DND-41 (cell line): Measurements from ENCODE around the gene PGAP2.

ENCODE experiments used
- ATAC-seq: fragments of 200-7000 bp; cut with Tn5 transposase; 3 replicates; pipeline ENCODE4 v1.9.1; 2021; ENCODE audit warnings: low read depth; ENCODE audit not compliant: insufficient read depth
- DNase-seq: peaks from one replicate; pipeline ENCODE4 v3.0.0-alpha.2; 2020
- H2AFZ ChIP-seq: 2 replicates; pipeline ENCODE4 v1.6.0; 2012; ENCODE audit warnings: low read depth, low read length
- H3K27ac ChIP-seq: 2 replicates; pipeline ENCODE4 v1.5.1; 2012; ENCODE audit warnings: low read length, inconsistent platforms
- H3K27me3 ChIP-seq: fragments of 200-600 bp; sonication (generic); 2 replicates; pipeline ENCODE4 v1.6.0; 2012; ENCODE audit warnings: low read length, mild to moderate bottlenecking, inconsistent platforms; ENCODE audit not compliant: insufficient read depth, poor library complexity
- H3K36me3 ChIP-seq: 2 replicates; pipeline ENCODE4 v1.5.1; 2012; ENCODE audit warnings: low read length, inconsistent platforms; ENCODE audit not compliant: insufficient read depth
- H3K4me1 ChIP-seq: 2 replicates; pipeline ENCODE4 v1.5.1; 2012; ENCODE audit warnings: mild to moderate bottlenecking, low read length; ENCODE audit not compliant: insufficient read depth
- H3K4me2 ChIP-seq: 2 replicates; pipeline ENCODE4 v1.6.0; 2012; ENCODE audit warnings: mild to moderate bottlenecking, moderate library complexity, low read length, inconsistent platforms; ENCODE audit not compliant: insufficient read depth
- H3K4me3 ChIP-seq, 2 experiments: fragments of 200-600 bp in 1 of 2; shearing (Covaris generic) in 1 of 2; 2 replicates each; pipeline ENCODE4 v1.5.1; 2012 to 2016; ENCODE audit warnings: inconsistent platforms in 2 of 2, low read length in 2 of 2, mild to moderate bottlenecking in 2 of 2, low read depth in 1 of 2, moderate library complexity in 1 of 2
- H3K79me2 ChIP-seq: 2 replicates; pipeline ENCODE4 v1.6.0; 2012; ENCODE audit warnings: low read length, inconsistent platforms; ENCODE audit not compliant: insufficient read depth
- H3K9ac ChIP-seq: 2 replicates; pipeline ENCODE4 v1.6.0; 2012; ENCODE audit warnings: low read depth, mild to moderate bottlenecking, inconsistent platforms, low read length, moderate library complexity
- H3K9me3 ChIP-seq: 2 replicates; pipeline ENCODE4 v1.5.1; 2012; ENCODE audit warnings: low read length, moderate library complexity, mild to moderate bottlenecking, inconsistent platforms; ENCODE audit not compliant: insufficient read depth, severe bottlenecking
- H4K20me1 ChIP-seq: 2 replicates; pipeline ENCODE4 v1.6.0; 2012; ENCODE audit warnings: low read length; ENCODE audit not compliant: insufficient read depth
- CTCF ChIP-seq: IDR thresholded peaks from 2 replicates; pipeline ENCODE4 v1.5.1; 2012; ENCODE audit warnings: borderline replicate concordance, low read length, moderate library complexity, mild to moderate bottlenecking; ENCODE audit not compliant: poor library complexity, severe bottlenecking; ENCODE audit errors: extremely low read depth
- EZH2 ChIP-seq: IDR thresholded peaks from 3 replicates; pipeline ENCODE4 v1.6.1; 2012; ENCODE audit warnings: borderline replicate concordance, low read depth, mild to moderate bottlenecking, moderate library complexity, low read length, inconsistent platforms; ENCODE audit not compliant: severe bottlenecking

The PGAP2 gene

GRCh38 chr11:3799873-3800272 is 8.5 kb upstream of the PGAP2 start:
- H3K4me2 ChIP-seq: no peak overlapping the region
- no peak overlapping the region for H2AFZ ChIP-seq
- H3K27me3 ChIP-seq: no peaks in the 10 kb centered on the region
- H4K20me1 ChIP-seq: peaks cover 21% of the 10 kb centered on the region
- no peaks in the 10 kb centered on the region for H3K9me3 ChIP-seq
- no peak for TF ChIP-seq EZH2
- TF ChIP-seq CTCF: no peak
- H3K9ac ChIP-seq: no peak overlapping the region
- peaks cover 11% of the 10 kb centered on the region for H3K36me3 ChIP-seq
- no peak overlapping the region for H3K4me3 ChIP-seq
- DNase-seq: no peak
- H3K27ac ChIP-seq: no peak overlapping the region
- ATAC-seq: no peak
- peaks cover 38% of the 10 kb centered on the region for H3K4me1 ChIP-seq
- H3K79me2 ChIP-seq: peaks cover 39% of the 10 kb centered on the region

DNA sequence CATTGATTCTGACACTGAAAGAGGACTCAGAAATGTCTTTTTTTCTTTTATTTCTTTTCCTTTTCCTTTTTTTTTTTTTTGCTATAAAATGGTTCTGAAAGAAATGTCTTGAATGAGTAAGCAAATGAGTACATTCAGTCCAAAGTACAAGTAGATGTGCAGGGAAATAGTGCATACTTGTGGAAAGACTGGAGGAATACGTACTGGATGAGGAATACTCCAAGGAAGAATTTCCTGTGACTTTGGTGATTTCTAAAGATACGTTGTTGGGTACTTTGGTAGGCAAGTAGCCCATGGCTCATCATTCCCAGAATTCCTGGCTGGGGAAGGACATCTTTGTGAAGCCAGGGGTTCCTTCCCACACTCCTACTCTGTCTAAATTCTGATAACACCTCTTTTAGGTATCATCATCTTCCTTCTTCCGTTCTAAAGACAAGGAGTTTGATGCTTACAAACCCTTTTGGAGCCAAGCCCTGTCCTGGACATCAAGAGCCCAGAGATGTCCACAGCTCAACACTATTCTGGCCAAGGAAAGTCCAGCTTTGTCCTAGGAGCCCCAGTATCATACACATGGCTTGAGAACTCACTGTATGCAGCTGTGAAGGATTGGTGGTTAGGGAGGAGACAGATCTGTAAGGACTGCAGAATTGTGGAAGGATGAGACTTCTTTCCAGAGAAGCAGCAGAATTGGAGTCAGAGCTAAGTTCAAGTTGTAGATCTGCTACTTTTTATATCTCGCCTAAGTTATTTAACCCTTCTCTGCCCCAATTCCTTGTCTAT is 6.2 kb upstream of the PGAP2 start:
- Histone ChIP-seq H3K4me2 (no peak overlapping the region), H3K4me1 (peaks cover 20% of the 10 kb centered on the region), H2AFZ (no peak overlapping the region), H3K79me2 (peaks cover 15% of the 10 kb centered on the region), H3K9ac (no peak overlapping the region), H3K9me3 (no peaks in the 10 kb centered on the region), H3K36me3 (no peaks in the 10 kb centered on the region), H3K4me3 (no peak overlapping the region), H3K27me3 (no peaks in the 10 kb centered on the region), H4K20me1 (no peaks in the 10 kb centered on the region), H3K27ac (no peak overlapping the region)
- ATAC-seq: no peak
- no peak for DNase-seq
- TF ChIP-seq CTCF: no peak

DNA sequence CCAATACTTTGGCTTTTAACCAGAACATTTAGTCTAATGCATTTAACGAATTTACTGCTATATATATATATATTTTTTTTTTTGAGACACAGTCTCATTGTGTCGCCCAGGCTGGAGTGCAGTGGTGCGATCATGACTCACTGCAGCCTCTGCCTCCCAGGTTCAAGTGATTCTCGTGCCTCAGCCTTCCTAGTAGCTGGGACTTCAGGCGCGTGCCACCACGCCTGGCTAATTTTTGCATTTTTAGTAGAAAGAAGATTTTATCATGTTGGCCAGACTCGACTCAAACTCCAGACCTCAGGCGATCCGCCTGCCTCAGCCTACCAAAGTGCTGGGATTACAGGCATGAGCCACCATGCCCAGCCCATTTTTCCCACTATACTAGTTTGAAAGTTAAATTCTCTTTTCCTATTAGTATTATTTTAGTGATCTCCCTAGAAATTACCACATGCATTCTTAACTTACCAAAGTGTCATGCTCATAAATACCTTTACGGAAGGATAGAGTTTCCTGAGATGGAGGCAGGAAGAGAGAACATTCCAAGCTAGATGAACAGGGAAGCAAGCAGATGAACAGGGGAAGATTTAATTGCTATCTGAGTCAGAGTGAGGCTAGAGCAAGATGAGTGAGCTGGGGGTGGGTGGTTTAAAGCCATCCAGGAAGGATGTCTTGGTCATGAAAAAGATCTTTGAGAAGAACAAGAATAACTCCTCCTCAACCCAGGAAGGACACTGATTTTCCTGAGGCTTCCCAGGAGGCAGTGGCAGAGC is 4.4 kb upstream of the PGAP2 start:
- Histone ChIP-seq H3K79me2 (peaks cover 6% of the 10 kb centered on the region), H2AFZ (no peak overlapping the region), H3K4me3 (no peak overlapping the region), H4K20me1 (no peaks in the 10 kb centered on the region), H3K27ac (no peak overlapping the region), H3K9me3 (no peaks in the 10 kb centered on the region), H3K27me3 (no peaks in the 10 kb centered on the region), H3K36me3 (no peaks in the 10 kb centered on the region), H3K4me1 (peaks cover 23% of the 10 kb centered on the region), H3K9ac (no peak overlapping the region), H3K4me2 (no peak overlapping the region)
- DNase-seq (no peak), ATAC-seq (no peak)
- TF ChIP-seq CTCF (no peak), EZH2 (no peak)
